ENCODE results near the gene TMEM62.

TMEM62 gene

GRCh38 chr15:43118829-43119228 lies 14.6 kb upstream of the TMEM62 start:
- no peak for DNase-seq
- H3K4me1 ChIP-seq (ENCODE audit: control insufficient read depth in 1 of 2, insufficient read depth in 2 of 2, low read length in 2 of 2), result peaks cover 3 to 7% of the 10 kb centered on the region in 2 experiments
- no peak overlapping the region for H3K4me3 ChIP-seq (ENCODE audit: low read depth, low read length)
- no peak overlapping the region for H3K9ac ChIP-seq (ENCODE audit: low read length)
- H3K27me3 ChIP-seq (ENCODE audit: insufficient read depth, low read length), result no peaks in the 10 kb centered on the region
- no CpG with 5 or more reads among the region's 2 CpGs for WGBS (ENCODE audit: extremely low coverage, insufficient coverage, insufficient read length)
- no peak overlapping the region for H3K4ac ChIP-seq (ENCODE audit: low read depth, low read length)
- no peak overlapping the region for H2BK120ac ChIP-seq (ENCODE audit: insufficient read depth, low read length, poor library complexity)
- no peak overlapping the region for H2BK5ac ChIP-seq (ENCODE audit: low read depth, low read length, poor library complexity)
- H4K8ac ChIP-seq (ENCODE audit: low read depth, low read length), result no peak overlapping the region
- no peak overlapping the region for H2AFZ ChIP-seq (ENCODE audit: insufficient read depth, low read length, poor library complexity)
- H3K36me3 ChIP-seq (ENCODE audit: control insufficient read depth in 1 of 2, insufficient read depth in 2 of 2, low read length in 2 of 2), result no peaks in the 10 kb centered on the region
- no peak overlapping the region for H2AK5ac ChIP-seq (ENCODE audit: low read length)
- H3K79me1 ChIP-seq (ENCODE audit: low read length), result no peaks in the 10 kb centered on the region
- no peak overlapping the region for H3K23ac ChIP-seq (ENCODE audit: low read length)
- no peak overlapping the region for H4K12ac ChIP-seq (ENCODE audit: low read depth, low read length)
- H3K4me2 ChIP-seq (ENCODE audit: low read length), result no peak overlapping the region
- H3K18ac ChIP-seq (ENCODE audit: low read length), result no peak overlapping the region
- H4K91ac ChIP-seq (ENCODE audit: low read depth, low read length), result no peak overlapping the region
- H3K14ac ChIP-seq (ENCODE audit: low read length), result no peak overlapping the region
- no peak overlapping the region for H2BK12ac ChIP-seq (ENCODE audit: low read length)
- H3K9me3 ChIP-seq (ENCODE audit: insufficient read depth, low read depth, low read length), result no peaks in the 10 kb centered on the region
- no peaks in the 10 kb centered on the region for H3K79me2 ChIP-seq (ENCODE audit: control insufficient read depth, insufficient read depth, low read length, poor library complexity)
- no peak overlapping the region for H3K27ac ChIP-seq (ENCODE audit: low read depth, low read length)

DNA sequence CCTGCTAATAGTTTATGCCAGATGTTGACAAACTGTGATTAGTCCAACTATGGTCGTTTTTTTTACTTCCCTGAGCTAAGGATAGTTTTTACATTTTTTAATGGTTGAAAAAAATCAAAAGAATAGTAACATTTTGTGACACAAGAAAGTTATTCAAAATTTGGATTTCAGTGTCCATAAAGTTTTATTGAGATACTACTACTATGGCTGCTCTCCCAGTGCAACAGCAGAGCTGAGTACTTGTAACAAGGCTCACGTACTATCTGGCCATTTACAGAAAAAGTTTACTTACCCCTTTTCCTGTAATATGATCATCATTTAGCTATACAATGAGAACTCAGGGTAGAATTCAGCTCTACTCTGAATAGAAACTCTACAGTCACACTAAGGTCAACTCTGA lies 11.5 kb upstream of the TMEM62 start:
- no peak overlapping the region for H2BK5ac ChIP-seq (ENCODE audit: low read depth, low read length, poor library complexity)
- H3K14ac ChIP-seq (ENCODE audit: low read length), result no peak overlapping the region
- H2AFZ ChIP-seq (ENCODE audit: insufficient read depth, low read length, poor library complexity), result no peak overlapping the region
- no peak overlapping the region for H3K23ac ChIP-seq (ENCODE audit: low read length)
- H3K4me2 ChIP-seq (ENCODE audit: low read length), result no peak overlapping the region
- no peak overlapping the region for H3K4me3 ChIP-seq (ENCODE audit: low read depth, low read length)
- H3K9me3 ChIP-seq (ENCODE audit: insufficient read depth, low read depth, low read length), result no peaks in the 10 kb centered on the region
- H3K9ac ChIP-seq (ENCODE audit: low read length), result no peak overlapping the region
- no peak overlapping the region for H3K27ac ChIP-seq (ENCODE audit: low read depth, low read length)
- H3K27me3 ChIP-seq (ENCODE audit: insufficient read depth, low read length), result no peaks in the 10 kb centered on the region
- no peak overlapping the region for H2BK120ac ChIP-seq (ENCODE audit: insufficient read depth, low read length, poor library complexity)
- H4K8ac ChIP-seq (ENCODE audit: low read depth, low read length), result no peak overlapping the region
- no peak overlapping the region for H3K4ac ChIP-seq (ENCODE audit: low read depth, low read length)
- no peak overlapping the region for H4K12ac ChIP-seq (ENCODE audit: low read depth, low read length)
- DNase-seq, result no peak
- H3K79me1 ChIP-seq (ENCODE audit: low read length), result no peaks in the 10 kb centered on the region
- H3K18ac ChIP-seq (ENCODE audit: low read length), result no peak overlapping the region
- H3K36me3 ChIP-seq (ENCODE audit: control insufficient read depth in 1 of 2, insufficient read depth in 2 of 2, low read length in 2 of 2), result no peaks in the 10 kb centered on the region
- no CpG with 5 or more reads among the region's 2 CpGs for WGBS (ENCODE audit: extremely low coverage, insufficient coverage, insufficient read length)
- no peak overlapping the region for H2AK5ac ChIP-seq (ENCODE audit: low read length)
- H4K91ac ChIP-seq (ENCODE audit: low read depth, low read length), result no peak overlapping the region
- H2BK12ac ChIP-seq (ENCODE audit: low read length), result no peak overlapping the region
- H3K4me1 ChIP-seq (ENCODE audit: control insufficient read depth in 1 of 2, insufficient read depth in 2 of 2, low read length in 2 of 2), result peaks cover 3 to 7% of the 10 kb centered on the region in 2 experiments
- no peaks in the 10 kb centered on the region for H3K79me2 ChIP-seq (ENCODE audit: control insufficient read depth, insufficient read depth, low read length, poor library complexity)

GRCh38 chr15:43125100-43125661 lies 8.2 kb upstream of the TMEM62 start:
- Histone ChIP-seq H4K91ac (ENCODE audit: low read depth, low read length) (no peak overlapping the region), H3K4me1 (ENCODE audit: control insufficient read depth in 1 of 2, insufficient read depth in 2 of 2, low read length in 2 of 2) (peaks cover 3 to 7% of the 10 kb centered on the region in 2 experiments), H3K79me2 (ENCODE audit: control insufficient read depth, insufficient read depth, low read length, poor library complexity) (no peaks in the 10 kb centered on the region), H3K18ac (ENCODE audit: low read length) (no peak overlapping the region), H3K36me3 (ENCODE audit: control insufficient read depth in 1 of 2, insufficient read depth in 2 of 2, low read length in 2 of 2) (no peaks in the 10 kb centered on the region), H2AK5ac (ENCODE audit: low read length) (no peak overlapping the region), H3K27me3 (ENCODE audit: insufficient read depth, low read length) (no peaks in the 10 kb centered on the region), H4K12ac (ENCODE audit: low read depth, low read length) (no peak overlapping the region), H2BK120ac (ENCODE audit: insufficient read depth, low read length, poor library complexity) (no peak overlapping the region), H3K9ac (ENCODE audit: low read length) (no peak overlapping the region), H2BK5ac (ENCODE audit: low read depth, low read length, poor library complexity) (no peak overlapping the region), H3K79me1 (ENCODE audit: low read length) (no peaks in the 10 kb centered on the region), H2AFZ (ENCODE audit: insufficient read depth, low read length, poor library complexity) (no peak overlapping the region), H2BK12ac (ENCODE audit: low read length) (no peak overlapping the region), H3K4me3 (ENCODE audit: low read depth, low read length) (no peak overlapping the region), H4K8ac (ENCODE audit: low read depth, low read length) (no peak overlapping the region), H3K14ac (ENCODE audit: low read length) (no peak overlapping the region), H3K23ac (ENCODE audit: low read length) (no peak overlapping the region), H3K4ac (ENCODE audit: low read depth, low read length) (no peak overlapping the region), H3K9me3 (ENCODE audit: insufficient read depth, low read depth, low read length) (no peaks in the 10 kb centered on the region), H3K27ac (ENCODE audit: low read depth, low read length) (no peak overlapping the region), H3K4me2 (ENCODE audit: low read length) (no peak overlapping the region)
- no CpG with 5 or more reads among the region's 3 CpGs for WGBS (ENCODE audit: extremely low coverage, insufficient coverage, insufficient read length)
- DNase-seq, result no peak

- no CpG with 5 or more reads among the region's 6 CpGs for WGBS (ENCODE audit: extremely low coverage, insufficient coverage, insufficient read length)
- Histone ChIP-seq H3K4me1 (ENCODE audit: control insufficient read depth in 1 of 2, insufficient read depth in 2 of 2, low read length in 2 of 2) (peaks cover 3 to 7% of the 10 kb centered on the region in 2 experiments), H2BK120ac (ENCODE audit: insufficient read depth, low read length, poor library complexity) (no peak overlapping the region)
Measured at GRCh38 chr15:43126356-43126755, 7.0 kb upstream of the TMEM62 start.

More at GRCh38 chr15:43126356-43126755, 7.0 kb upstream of the TMEM62 start:
- Histone ChIP-seq H3K23ac (ENCODE audit: low read length) (no peak overlapping the region), H2AK5ac (ENCODE audit: low read length) (no peak overlapping the region), H2BK12ac (ENCODE audit: low read length) (no peak overlapping the region), H3K4me3 (ENCODE audit: low read depth, low read length) (no peak overlapping the region), H3K9me3 (ENCODE audit: insufficient read depth, low read depth, low read length) (no peaks in the 10 kb centered on the region), H4K8ac (ENCODE audit: low read depth, low read length) (no peak overlapping the region), H3K79me2 (ENCODE audit: control insufficient read depth, insufficient read depth, low read length, poor library complexity) (no peaks in the 10 kb centered on the region), H3K79me1 (ENCODE audit: low read length) (no peaks in the 10 kb centered on the region), H3K27me3 (ENCODE audit: insufficient read depth, low read length) (no peaks in the 10 kb centered on the region), H2AFZ (ENCODE audit: insufficient read depth, low read length, poor library complexity) (no peak overlapping the region), H4K12ac (ENCODE audit: low read depth, low read length) (no peak overlapping the region), H3K4me2 (ENCODE audit: low read length) (no peak overlapping the region), H3K4ac (ENCODE audit: low read depth, low read length) (no peak overlapping the region), H4K91ac (ENCODE audit: low read depth, low read length) (no peak overlapping the region), H3K14ac (ENCODE audit: low read length) (no peak overlapping the region), H3K9ac (ENCODE audit: low read length) (no peak overlapping the region), H3K36me3 (ENCODE audit: control insufficient read depth in 1 of 2, insufficient read depth in 2 of 2, low read length in 2 of 2) (no peaks in the 10 kb centered on the region), H3K27ac (ENCODE audit: low read depth, low read length) (no peak overlapping the region), H2BK5ac (ENCODE audit: low read depth, low read length, poor library complexity) (no peak overlapping the region), H3K18ac (ENCODE audit: low read length) (no peak overlapping the region)
- no peak for DNase-seq
